Stimulated activated CD8-positive, alpha-beta memory T cell treated with anti-CD3 and anti-CD28 coated beads, Interleukin-7, amount 100 ng/mL, for 48 hours (primary cell): ENCODE results near the gene VPS4A.
A peak's percentile ranks its signal among the peaks of the same experiment; 100 is the strongest.
"Not testable (repeated sequence)": the region's sequence is repeated elsewhere in the genome, so short reads cannot be mapped to it uniquely, and the experiment has no call there.

Experiments
- DNase-seq, 2 donors: peaks; one replicate each; pipeline ENCODE4 v3.0.0-alpha.2; 2020; ENCODE audit warnings: low read depth in 1 of 2; ENCODE audit errors: extremely low read depth in 1 of 2

The VPS4A gene

GRCh38 chr16:69326172-69326873 lies 15.2 kb downstream of the VPS4A start:
- no peak for DNase-seq

GRCh38 chr16:69327585-69328310 lies 16.6 kb downstream of the VPS4A start:
- DNase-seq = no peak

- DNase-seq = no peak
Observed at GRCh38 chr16:69328854-69329316, 17.7 kb downstream of the VPS4A start.

- DNase-seq = no peak
Observed at GRCh38 chr16:69329369-69330285, 18.5 kb downstream of the VPS4A start.

- DNase-seq = peak; percentile 77 to 84
Observed at GRCh38 chr16:69330286-69331109, 19.3 kb downstream of the VPS4A start, which contains the start of gene PDF. PDF (minus strand) TSS chr16:69330588; CDS start chr16:69330570, 18 bp downstream.

- DNase-seq = no peak
Observed at GRCh38 chr16:69334696-69335095, 23.5 kb downstream of the VPS4A start.

GRCh38 chr16:69338557-69339288 lies 27.6 kb downstream of the VPS4A start:
- DNase-seq = no peak

GRCh38 chr16:69339289-69340094 lies 28.3 kb downstream of the VPS4A start, which contains the start of the genes COG8 and NIP7:
COG8 (minus strand) TSS chr16:69339564; CDS start chr16:69339552, 12 bp downstream.
NIP7 (plus strand) TSS chr16:69339772; CDS start chr16:69339830, 58 bp downstream.
- peak; percentile 80 to 91 for DNase-seq

GRCh38 chr16:69340095-69340644 lies 29.0 kb downstream of the VPS4A start:
- DNase-seq = peak in 1 of 2 donors; percentile 12

- DNase-seq = no peak
Observed at GRCh38 chr16:69344171-69344570, 33.0 kb downstream of the VPS4A start.

GRCh38 chr16:69345923-69346322 lies 34.8 kb downstream of the VPS4A start:
- no peak for DNase-seq

- no peak for DNase-seq
Observed at GRCh38 chr16:69346683-69347082, 35.5 kb downstream of the VPS4A start.

GRCh38 chr16:69348222-69348621 lies 37.1 kb downstream of the VPS4A start:
- no peak for DNase-seq

GRCh38 chr16:69349536-69349935 lies 38.4 kb downstream of the VPS4A start:
- no peak for DNase-seq

- no peak for DNase-seq
Observed at GRCh38 chr16:69350536-69351133, 39.5 kb downstream of the VPS4A start.

GRCh38 chr16:69351309-69352027 lies 40.3 kb downstream of the VPS4A start, which contains the start of gene TMED6:
TMED6 (minus strand) TSS chr16:69351786; CDS start chr16:69351753, 33 bp downstream.
- DNase-seq = no peak

GRCh38 chr16:69360070-69360469 lies 48.9 kb downstream of the VPS4A start:
- not testable (repeated sequence) for DNase-seq
